Measurements from ENCODE around the gene RAB5IF.
"Not testable (repeated sequence)": the region's sequence is repeated elsewhere in the genome, so short reads cannot be mapped to it uniquely, and the experiment has no call there.

The RAB5IF gene, protein sequence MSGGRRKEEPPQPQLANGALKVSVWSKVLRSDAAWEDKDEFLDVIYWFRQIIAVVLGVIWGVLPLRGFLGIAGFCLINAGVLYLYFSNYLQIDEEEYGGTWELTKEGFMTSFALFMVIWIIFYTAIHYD

DNA sequence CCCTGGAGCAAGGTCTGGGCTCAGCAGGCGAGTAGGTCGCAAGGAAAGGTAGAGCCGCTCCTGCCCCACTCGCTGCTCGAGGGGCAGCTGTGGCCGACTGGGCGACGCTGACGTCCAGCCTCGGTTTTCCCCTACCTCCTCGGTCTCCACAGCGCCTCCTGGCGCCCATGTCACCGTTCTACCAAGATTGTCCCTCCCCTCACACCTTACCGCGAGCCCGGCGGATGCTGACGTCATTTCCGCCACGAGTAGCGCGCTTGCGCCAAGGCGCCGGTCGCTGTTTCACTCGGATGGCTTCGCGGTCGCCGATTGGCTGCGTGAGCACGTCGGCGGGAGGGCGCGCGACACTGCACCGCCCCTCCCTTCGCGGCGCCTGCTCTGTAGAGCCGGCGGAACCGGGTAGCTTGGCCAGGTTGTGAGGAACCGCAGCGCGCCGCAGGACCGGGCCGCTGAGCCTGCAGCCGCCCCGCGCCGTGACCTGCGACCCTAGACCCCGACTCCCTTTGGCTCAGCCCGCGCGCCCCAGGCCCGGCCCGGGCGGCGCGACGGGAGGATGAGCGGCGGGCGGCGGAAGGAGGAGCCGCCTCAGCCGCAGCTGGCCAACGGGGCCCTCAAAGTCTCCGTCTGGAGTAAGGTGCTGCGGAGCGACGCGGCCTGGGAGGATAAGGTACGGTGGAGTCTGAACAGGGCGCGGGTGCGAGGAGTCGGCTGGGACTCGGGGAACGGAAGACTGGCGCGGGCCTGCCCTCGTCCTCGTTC lies at the start of gene RAB5IF:
TSS of gene RAB5IF (plus strand) at position 381 of the 759 bp plus-strand sequence. CDS start at position 554, 173 bp downstream.
- DNase-seq (ENCODE audit: low read depth in 2 of 2) = peak; percentile 94 to 96

DNA sequence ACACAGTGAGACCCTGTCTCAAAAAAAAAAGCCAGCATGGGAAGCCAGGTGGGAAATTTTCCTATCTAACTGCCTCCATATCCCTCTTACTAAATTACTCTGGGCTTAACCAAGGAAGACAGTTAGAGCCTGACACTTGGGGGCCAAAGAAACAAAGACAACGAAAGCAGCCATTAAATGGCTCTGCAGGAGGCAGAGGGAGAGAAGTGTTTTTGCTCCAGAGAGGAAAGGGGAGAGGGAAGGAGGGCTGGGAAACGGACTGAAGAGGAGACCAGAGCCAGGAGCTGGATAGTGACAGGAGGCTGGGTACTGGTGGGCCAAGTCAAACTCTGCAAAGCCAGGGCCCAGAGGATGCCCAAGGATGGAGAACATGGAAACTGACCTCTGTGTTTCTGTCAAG lies 42.9 kb upstream of the RAB5IF start:
- no peak for DNase-seq (ENCODE audit: low read depth in 2 of 2)

DNA sequence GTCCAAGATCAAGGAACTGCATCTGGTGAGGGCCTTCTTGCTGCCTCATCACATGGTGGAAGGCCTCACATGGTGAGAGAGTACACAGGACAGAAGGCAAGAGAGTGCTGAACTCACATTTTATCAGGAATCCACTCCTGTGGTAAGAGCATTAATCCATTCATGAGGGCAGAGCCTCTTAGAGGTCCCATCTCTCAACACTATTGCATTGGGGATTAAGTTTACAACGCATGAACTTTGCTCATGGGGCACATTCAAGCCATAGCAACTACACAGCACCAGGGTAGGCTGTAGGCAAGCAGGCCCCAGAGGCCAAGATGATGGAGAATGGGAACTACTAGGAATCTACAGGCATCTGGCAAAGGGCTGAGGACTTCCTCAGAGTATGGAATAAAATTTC lies 42.2 kb upstream of the RAB5IF start:
- no peak for DNase-seq (ENCODE audit: low read depth in 2 of 2)

DNA sequence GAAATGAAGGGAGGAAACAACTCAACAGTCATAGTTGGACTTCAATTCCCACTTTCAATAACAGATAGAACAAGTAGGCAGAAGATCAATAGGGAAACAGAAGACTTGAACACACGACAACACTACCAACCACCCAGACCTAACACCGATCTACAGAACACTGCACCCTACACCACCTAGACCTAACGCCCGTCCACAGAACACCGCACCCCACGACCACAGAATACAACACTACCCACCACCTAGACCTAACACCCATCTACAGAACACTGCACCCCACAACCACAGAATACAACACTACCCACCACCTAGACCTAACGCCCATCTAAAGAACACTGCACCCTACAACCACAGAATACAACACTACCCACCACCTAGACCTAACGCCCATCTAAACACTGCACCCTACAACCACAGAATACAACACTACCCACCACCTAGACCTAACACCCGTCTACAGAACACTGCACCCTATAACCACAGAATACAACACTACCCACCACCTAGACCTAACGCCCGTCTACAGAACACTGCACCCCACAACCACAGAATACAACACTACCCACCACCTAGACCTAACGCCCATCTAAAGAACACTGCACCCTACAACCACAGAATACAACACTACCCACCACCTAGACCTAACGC lies 41.4 kb upstream of the RAB5IF start:
- not testable (repeated sequence) for DNase-seq (ENCODE audit: low read depth in 2 of 2)

DNA sequence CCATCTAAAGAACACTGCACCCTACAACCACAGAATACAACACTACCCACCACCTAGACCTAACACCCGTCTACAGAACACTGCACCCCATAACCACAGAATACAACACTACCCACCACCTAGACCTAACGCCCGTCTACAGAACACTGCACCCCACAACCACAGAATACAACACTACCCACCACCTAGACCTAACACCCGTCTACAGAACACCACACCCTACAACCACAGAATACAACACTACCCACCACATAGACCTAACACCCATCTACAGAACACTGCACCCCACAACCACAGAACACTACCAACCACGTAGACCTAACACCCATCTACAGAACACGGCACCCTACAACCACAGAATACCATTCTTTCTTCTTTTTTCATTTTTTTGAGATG lies 40.9 kb upstream of the RAB5IF start:
- not testable (repeated sequence) for DNase-seq (ENCODE audit: low read depth in 2 of 2)

DNA sequence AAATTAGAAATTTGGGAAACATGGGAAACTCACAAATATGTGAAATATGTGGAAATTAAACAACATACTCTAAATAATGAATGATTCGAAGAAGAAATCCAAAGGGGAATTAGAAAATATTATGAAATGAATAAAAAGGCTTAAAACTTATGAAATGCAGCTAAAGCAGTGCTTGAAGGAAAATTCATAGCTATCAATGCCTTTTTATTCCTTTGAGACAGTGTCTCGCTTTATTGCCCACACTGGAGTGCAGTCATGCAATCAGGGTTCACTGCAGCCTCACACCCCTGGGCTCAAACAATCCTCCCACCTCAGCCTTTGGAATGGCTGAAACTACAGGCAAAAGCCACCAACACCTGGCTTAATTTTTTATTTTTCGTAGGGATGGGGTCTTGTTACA lies 40.1 kb upstream of the RAB5IF start:
- DNase-seq (ENCODE audit: low read depth in 2 of 2) = no peak

DNA sequence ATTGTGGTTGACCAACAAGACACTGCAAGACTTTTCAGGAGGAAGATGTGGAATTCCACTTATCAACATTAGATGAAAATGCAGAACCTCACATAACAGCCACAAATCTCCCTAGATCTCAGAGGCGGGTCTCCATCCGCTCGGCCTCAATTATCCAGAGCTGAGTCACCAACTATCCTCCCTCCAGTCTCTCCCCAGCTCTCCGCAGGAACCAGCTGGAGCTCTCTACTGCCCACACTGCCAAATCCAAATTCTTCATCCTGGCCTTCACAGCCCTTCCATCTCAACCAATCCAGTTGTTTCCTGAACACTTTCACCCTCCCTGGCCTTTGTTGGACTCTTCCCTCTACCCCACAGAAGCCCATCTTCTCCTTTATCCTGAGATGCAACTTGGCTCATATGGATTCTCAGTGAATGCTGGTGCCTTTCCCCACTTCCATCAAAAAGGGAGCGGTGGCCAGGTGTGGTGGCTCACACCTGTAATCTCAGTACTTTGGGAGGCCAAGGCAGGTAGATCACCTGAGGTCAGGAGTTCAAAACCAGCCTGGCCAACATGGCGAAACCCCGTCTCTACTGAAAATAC lies 35.6 kb upstream of the RAB5IF start:
- DNase-seq (ENCODE audit: low read depth in 2 of 2) = no peak

DNA sequence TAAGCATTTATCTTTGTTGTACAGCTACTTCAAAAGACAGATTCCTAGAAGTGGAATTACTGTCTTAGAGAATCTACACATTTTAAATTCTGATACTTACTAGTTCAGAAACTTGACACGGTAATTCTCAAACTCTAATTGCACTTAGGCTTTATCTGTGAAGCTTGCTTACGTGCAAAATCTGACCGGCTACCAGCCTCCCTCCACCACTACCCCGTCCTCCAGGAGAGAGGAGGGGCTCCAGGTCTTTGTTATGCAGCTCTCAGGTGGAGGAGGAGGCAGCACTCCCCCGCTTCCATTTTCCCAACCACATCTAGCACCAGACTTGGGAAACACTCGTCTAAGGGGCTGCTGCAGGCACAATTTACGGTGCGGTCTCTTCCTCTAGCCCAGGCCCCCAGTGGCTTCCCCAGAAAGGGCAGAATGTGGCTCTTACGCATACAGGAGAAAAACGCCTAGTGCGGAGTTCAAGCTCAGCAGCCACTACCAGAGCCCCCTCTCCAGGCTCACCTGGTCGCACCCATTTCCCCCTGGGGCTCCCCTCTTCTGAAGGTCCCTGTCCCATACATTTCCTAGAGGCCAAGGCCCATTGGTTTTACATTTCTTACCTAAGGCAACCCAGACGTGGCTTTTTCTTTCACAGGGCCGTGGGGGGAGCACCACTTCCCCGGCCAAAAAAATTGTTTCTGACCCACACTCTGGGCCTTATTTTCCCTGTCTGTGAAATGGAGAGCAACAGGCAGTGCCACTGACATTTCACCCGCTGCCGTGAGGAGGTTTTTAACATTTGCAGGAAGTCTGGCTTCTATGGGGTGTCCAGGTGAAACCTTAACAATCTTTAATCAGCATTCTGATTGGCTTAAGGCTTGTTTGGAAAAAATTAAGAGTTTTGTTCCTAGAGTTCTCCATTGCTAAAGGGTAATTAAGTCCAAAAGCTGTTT lies 33.7 kb upstream of the RAB5IF start:
- DNase-seq (ENCODE audit: low read depth in 2 of 2) = no peak

DNA sequence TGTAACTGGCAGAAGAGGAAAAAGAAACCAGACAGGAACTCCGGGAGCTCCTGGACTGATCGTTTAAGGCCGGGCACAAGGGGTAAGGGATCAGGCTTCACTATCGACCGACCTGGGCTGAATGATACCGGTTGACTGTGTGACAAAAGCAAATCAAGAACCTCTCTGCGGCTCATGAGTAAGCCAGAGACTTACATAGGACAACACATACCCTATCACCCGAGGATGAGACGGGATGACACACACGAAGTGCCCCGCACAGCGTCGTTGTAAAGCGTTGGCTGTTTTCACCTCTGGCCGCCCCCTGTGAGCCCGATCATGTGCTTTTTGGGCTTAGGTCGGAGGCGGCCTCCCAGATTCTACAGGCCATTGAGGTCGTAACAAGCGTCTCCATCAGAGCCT lies 32.9 kb upstream of the RAB5IF start:
- DNase-seq (ENCODE audit: low read depth in 2 of 2) = no peak

DNA sequence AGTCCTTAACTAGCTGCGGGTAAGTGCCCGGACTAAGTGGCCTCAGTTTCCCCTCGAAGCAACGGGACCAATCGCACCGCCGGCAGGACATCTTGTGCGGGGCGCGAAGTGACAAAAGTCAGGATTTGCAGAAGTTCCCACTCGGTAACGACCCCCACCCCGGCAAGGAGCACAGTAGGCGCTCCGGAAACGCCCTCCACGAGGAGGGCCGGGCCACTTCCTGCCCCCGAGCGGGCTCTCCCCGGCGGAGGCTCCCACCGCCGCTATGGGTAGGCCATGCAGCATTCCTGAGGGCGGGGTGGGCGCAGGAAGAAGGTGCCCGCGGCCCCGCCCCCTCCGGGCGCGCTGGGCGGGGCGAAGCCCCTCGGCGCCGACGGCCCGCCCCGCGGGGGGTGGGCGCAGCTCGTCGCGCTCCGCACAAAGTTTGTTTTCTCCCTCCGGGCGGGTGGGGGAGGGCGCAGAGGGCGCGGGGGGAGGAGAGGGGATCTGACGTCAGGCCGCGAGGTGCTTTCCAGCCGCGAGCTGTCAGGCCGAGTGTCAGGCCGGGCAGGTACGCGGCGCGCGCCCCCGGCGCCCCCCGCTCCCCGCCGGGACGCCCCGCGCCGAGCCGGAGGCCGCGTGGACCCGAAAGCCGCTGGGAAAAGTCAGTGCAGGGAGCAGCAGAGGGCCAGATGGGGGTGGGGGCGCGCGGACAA lies 32.3 kb upstream of the RAB5IF start, which contains the start of gene TGIF2:
TSS of gene TGIF2 (plus strand) at position 495 of the 695 bp plus-strand sequence. CDS start 5,178 bp downstream, outside the sequence.
- peak; percentile 84 to 85 for DNase-seq (ENCODE audit: low read depth in 2 of 2)

DNA sequence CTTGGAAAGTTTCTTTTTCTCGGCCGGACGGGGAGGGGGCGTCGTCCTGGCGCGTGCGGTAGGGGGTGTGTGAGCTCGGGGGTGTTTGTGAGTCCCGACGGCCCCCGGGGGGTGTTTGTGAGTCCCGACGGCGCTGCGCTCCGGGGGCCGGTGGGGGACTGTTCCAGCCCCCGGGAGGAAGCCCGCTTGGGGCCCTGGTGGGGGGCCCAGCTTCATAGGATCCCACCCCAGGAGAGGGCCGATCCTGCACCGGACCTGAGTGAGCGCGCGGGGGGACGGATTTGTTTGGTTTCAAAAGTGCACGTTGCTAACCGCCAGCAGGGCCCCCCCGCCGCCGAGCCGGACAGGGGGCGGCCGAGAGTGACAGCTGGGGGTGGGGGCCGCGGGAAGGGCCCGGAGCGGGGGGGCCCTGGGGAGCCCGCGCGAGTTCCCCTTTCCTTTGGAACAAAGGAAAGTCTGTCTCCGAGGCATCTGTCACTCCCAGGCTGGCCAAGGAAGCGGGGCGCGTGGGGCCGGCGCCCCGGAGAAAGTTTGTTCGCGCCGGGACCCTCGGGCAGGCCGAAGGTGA lies 31.7 kb upstream of the RAB5IF start:
- no peak for DNase-seq (ENCODE audit: low read depth in 2 of 2)

DNA sequence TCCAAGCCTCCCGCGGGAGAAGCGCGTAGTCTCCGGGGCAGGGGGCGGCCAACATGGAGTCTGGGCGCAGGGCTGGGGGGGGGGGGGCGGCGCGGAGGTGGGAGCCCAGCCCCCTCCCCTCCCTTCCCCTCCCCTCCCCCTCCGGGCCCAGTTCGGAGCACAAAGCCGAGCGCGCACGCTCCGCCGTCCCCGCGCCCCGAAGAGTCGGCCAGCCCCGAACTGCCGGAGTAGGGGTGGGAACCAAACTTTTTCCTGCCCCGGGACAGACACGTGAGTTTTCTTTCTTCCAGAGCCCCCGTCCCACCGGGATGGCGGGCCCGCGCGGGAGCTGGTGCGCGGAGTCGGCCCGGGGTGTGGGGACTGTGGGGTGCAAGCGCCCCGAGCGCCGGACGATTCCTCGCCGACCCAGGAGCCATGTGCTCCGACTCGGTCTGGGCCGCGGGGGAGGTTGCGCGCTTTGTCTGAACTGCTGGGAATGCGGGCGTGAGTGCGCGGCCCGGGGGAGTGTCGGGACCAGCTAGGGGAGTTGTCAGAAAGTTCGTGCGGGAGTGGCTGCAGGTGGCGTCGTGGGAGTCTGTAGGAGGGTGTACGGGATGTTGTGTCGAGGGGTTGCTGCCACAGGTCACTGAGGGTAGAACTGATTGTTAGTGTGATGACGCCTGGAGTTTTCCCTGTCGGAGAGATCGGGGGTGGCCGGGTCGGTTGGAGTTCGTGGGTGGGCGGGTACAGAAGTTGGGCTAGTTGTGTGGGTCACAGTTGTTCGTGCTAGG lies 31.0 kb upstream of the RAB5IF start:
- DNase-seq (ENCODE audit: low read depth in 2 of 2) = no peak

DNA sequence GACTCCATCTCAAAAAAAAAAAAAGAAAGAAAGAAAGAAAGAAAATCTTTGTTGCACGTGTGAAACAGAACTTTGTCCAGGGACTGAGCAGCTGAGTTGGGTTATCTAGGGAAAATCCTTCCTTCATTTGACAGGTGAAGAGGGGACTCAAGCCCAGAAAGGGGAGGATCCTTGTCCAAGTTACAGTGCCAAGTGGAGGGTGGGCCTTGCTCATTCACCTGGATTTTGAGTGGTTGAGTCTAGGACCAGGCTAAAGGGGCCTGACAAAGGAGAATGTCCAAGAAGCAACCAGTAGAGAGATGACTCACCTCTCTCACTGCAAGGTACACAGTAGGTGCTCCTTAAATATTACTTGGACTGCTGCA lies 29.5 kb upstream of the RAB5IF start:
- DNase-seq (ENCODE audit: low read depth in 2 of 2) = no peak

DNA sequence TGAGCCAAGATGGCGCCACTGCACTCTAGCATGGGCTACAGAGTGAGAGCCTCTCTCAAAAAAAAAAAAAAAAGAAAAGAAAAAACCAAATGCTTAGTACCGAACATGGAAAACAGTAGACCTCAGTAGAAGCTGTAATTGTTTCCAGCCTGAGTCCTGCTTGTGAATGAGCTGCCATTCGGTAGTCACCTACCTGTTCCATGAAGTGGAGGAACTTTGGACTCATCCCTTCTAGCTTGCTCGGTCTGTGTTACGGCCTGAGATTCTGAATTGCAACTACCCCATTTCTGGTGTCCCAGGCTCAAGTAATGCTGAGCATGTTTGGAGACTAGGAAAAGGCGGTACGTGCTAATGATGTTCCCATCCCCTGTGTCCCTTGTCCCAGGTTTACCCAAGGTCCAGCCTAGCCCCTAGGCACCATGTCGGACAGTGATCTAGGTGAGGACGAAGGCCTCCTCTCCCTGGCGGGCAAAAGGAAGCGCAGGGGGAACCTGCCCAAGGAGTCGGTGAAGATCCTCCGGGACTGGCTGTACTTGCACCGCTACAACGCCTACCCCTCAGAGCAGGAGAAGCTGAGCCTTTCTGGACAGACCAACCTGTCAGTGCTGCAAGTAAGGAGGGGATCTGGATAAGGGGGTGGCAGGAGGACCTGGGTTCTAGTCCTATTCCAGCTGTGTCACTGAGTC lies 27.1 kb upstream of the RAB5IF start:
- DNase-seq (ENCODE audit: low read depth in 2 of 2) = no peak

DNA sequence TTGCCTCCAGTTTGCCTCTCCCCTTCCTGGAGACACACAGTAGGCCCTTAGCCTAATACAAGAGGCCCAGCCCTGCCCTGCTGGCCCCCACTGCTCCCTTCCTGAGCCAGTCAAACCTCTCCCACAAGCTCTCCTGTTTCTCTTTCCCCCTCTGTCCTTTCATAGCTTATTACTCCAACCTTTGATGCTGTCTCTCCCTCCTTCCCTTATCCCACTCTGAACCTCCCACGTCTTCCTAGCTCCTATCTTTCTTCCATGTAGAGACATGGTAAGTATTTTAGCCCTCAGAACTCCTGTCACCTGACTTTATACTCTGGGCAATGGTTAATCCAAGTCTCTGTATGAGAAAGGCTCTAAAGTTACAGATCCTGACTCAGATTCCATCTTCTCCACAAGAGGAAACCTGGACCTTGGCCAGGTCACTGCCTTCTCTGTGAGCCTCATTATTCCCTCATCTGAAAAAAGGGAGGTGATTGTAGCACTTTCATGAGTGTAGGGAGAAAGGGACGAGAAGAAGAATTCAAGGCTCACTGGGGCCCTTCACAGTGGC lies 25.5 kb upstream of the RAB5IF start:
- no peak for DNase-seq (ENCODE audit: low read depth in 2 of 2)

DNA sequence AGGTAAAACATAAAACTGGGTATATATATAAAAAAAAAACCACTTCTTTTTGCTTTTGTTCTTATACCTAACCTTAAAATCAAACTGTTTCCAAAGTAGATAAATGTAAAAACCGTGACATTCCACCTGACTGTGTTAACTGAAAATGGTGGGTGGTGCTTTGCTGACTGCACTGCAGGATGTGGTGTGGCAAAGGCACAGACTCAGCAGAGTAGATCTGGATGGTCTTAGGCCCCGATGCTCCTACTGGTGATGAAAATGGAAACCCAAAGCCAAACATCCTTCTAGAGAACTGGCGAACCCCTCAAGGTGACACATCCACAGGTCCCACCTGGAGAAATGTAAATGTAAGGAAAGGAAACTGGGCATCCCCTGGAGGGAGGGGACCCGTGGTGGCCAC lies 23.3 kb upstream of the RAB5IF start:
- DNase-seq (ENCODE audit: low read depth in 2 of 2) = no peak

DNA sequence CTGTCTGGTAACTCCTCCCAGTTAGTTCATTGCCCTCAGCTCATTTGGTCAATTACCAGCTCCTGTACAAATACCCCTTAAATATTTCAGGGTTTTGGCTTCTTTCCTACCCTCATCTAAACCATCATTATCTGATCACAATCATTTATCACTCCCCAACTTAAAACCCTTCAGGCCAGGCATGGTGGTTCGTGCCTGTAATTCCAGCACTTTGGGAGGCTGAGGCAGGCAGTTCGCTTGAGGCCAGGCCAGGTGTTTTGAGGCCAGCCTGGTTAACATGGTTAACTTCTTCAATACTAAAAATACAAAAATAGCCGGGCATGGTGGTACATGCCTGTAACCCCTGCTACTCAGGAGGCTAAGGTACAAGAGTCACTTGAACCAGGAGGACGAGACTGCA lies 22.8 kb upstream of the RAB5IF start:
- no peak for DNase-seq (ENCODE audit: low read depth in 2 of 2)

DNA sequence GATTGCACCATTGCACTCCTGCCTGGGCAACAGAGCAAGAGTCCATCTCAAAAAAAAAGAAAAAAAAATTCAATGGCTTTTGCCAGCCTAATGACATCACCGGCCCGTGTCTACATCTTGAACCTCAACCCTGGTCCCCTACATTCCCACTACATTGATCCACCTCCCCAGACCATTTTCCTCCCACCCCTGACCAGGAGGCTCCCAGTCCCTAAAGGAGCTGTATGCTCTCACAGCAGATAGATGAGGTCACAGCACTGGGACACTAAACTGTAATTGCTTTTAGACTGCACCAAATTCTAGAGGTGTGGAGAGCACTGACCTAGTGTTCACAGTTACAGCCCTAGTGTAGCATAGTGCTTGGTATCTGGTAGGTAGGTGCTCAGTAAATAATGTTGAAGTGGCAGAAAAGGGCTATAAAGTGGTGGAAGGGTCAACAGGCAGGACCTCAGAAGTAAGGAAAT lies 21.5 kb upstream of the RAB5IF start:
- DNase-seq (ENCODE audit: low read depth in 2 of 2) = no peak
